DMS79 treated with DMSO at 0.1 percent for 48 hours (cell line): ENCODE data around the gene PIGL.

ENCODE experiments used
- DNase-seq: peaks from one replicate; lab custom pipeline; 2025; lab: John Stamatoyannopoulos, UW

PIGL gene

DNA sequence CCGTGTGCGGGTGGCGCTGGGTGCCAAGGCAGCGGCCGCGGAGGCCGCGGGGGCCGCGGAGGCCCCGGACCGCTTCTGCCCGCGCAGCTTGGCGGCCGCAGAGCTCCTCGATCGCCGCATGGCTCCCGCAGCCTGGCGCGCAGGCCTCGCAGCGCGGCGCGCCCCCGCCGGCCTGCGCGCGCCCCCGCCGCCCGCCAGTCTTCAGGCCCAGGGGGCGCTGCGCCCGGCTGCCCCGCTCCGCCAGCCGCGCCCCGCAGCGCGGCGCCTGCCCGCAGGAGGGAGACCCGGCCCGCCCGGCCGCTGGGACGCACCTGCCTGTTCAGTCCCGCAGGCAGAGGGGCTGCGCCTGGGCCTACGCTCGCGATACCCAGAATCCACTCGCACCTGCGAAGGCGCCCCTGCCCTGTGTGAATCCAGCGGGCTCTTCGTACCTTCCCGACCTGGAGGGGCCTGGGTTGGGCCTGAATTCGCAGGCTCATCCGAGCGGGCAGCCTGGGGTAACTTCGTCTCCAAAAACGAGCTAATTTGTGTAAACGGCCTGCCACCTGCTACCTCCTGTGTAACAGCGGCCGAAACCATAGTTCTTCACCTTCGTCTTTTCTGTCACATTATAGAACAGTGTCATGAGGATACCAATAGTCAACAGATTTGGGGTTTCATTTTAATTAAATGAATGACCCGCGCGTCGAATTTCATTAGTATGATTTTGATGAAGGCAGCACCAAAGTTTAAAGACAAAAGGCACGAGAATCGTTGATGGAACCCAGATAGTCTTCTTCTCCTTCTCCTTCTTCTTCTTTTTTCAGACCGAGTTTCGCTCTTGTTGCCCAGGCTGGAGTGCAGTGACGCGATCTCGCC, 136.5 kb downstream of the PIGL start, which contains the start of gene CENPV:
CENPV (minus strand) TSS at position 153 of the 858 bp plus-strand sequence; CDS start at position 120, 33 bp downstream.
- DNase-seq: peak; percentile 5

DNA sequence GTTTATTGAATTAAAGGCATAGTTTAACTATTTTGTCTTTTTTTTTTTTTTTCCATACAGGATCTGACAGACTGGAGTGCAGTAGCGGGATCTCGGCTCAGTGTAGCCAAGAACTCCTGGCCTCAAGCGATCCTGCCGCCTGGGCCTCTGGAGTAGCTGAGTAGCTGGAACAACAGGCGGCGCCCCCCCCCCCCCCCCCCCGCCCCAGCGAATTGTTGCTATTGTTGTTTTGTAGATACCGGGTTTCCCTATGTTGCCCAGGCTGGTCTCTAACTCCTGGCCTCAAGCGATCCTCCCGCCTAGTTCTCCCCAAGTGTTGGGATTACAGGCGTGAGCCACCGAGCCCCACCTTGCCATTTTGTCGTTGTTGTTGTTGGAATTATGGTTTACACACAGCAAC, 137.6 kb downstream of the PIGL start:
- no peak for DNase-seq

DNA sequence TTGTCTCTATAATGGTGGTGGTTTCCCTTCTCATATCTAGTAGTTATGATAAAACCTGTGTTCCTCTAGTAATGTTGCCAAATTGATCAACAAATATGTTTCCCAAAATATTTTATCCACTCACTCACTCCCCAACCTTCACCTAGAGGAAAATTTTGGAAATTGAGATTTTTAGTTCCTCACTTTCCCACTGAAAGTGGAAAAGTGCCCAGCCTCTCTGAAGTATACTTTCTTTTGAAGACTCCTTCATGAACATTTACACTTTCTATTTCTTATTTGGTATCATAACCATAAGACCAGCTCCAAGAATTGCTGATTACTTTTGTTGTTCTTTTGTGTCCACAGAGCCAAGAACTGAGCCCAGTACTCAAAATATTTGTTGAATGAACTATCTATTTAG, 141.4 kb downstream of the PIGL start:
- DNase-seq: no peak

DNA sequence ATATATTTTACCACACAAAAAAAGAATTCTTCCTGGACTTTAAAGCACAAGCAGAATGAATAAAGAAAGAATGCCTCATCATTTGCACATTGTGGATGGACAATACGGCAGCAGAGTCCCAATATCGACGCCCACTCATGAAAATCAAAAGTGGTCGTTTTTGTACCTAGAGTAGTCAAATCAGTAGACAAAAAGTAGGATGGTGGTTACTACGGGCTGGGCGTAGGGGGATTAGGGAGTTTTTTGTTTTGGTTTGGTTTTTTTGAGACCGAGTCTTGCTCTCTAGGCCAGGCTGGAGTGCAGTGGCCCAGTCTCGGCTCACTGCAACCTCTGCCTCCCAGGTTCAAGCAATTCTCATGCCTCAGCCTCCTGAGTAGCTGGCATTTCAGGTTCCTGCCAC, 144.9 kb downstream of the PIGL start:
- no peak for DNase-seq

DNA sequence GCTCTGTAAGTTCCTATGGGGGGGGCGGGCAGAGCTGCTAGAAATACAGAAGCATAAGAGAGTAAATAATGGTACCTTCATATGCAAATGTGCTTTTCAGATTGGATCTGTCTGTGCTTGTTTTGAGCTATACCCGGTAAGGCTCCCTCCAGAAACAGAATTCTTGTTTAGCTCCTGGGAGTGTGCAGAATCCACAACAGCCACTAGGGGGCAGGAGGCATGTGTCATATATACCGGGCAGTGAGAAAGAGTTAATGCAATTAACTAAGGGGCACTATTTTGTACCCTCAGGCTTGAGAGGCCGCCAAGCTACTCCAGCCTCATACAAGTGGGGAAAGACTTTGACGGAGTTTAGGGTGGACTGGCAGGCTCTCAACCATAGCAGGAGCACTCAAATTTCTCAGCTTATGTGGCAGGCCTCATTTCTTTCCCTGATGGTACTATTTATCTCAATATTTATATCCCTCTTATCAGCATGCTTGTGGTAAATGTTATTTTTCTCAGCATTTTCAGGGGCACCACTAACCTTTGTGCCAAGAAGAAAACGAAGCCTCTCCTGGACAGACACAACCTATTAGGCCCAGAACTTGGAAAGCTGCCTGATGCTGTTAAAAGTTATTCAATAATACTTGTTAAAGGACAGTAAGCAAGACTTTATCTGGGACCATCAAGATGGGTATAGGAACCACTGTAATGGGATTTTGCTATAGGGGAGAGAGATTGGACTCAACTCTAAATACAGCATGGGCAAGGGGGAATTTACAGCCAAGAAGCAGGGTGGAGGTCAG, 146.9 kb downstream of the PIGL start:
- peak; percentile 34 for DNase-seq

DNA sequence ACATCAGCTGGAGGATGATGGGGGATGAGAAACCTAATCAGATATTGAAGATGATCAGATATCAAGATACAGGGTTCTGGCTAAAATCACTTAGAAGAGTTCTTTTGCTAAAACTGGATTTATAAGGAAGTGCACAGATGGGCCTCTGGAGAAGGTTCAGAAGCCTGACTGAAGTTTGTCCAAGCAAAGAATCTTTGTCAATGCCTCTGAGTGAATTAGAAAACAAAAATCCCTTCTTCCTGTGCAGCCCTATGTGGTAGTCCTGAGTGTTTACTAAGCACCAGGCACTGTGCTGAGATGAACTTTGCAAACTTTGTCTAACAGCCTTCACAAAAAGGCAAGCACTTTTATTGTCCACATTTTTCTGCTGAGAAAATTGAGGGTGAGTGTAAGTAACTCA, 147.6 kb downstream of the PIGL start:
- DNase-seq: no peak

DNA sequence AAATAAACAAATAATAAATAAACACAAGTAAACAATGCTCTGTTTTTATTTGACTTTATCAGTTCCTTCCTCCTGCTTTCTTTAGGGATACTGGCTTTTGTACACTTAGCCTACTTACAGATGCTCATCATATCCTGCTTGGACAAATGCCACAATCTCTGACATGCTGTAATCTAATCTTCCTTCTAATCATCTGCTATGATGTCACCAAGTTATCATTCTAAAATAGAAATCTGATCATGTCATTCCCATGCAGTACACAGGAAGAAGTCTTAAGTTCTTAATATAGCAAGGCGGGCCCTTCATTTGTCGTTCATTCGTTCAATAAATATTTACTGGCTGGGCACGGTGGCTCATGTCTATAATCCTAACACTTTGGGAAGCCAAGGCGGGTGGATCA, 154.7 kb downstream of the PIGL start:
- DNase-seq: no peak

DNA sequence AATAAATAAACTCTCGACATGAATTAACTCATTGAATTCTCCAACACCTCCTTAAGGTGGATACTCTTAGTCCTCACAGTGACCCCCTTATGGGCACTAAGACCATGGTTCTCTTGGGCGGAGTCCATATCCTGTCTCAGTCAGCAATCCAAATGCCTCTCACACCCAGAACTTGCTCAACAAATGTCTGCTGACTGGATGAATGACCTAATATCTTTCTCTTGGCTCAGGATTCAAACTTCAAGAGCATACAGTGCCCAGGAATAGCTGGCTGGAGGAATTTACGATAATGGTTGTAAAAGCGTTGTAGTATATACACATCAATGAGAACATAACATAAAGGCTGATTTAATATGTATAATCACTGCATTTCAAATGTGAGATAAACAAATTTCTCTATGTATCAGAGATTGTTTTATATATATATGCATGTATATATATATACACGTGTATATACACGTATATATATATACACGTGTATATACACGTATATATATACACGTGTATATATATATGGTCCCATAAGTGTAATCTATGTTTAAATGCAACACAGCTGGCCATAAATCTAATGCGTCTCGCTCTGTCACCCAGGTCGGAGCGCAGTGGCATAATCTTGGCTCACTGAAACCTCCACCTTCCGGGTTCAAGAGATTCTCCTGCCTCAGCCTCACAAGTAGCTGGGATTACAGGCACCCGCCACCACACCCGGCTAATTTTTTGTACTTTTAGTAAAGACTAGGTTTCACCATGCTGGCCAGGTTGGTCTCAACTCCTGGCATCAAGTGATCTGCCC, 157.3 kb downstream of the PIGL start:
- DNase-seq: no peak
